KMS-11 (cell line): ENCODE measurements around the gene DNM3.

Experiments used
- H2AFZ ChIP-seq: fragments of 200-600 bp; sonication (generic); 2 replicates; pipeline ENCODE4 v1.6.1; 2016; ENCODE audit warnings: antibody characterized with exemption, mixed run types, low read depth
- H3K27ac ChIP-seq: fragments of 200-600 bp; sonication (generic); 2 replicates; pipeline ENCODE4 v1.6.1; 2016; ENCODE audit warnings: mild to moderate bottlenecking, mixed run types
- H3K27me3 ChIP-seq: fragments of 200-600 bp; sonication (generic); 2 replicates; pipeline ENCODE4 v1.6.1; 2017; ENCODE audit warnings: mild to moderate bottlenecking, low read depth, mixed run types, moderate library complexity; ENCODE audit not compliant: insufficient read depth
- H3K36me3 ChIP-seq: fragments of 200-600 bp; sonication (generic); 2 replicates; pipeline ENCODE4 v1.6.1; 2017; ENCODE audit warnings: mild to moderate bottlenecking, mixed run types; ENCODE audit not compliant: insufficient read depth
- H3K4me1 ChIP-seq: fragments of 200-600 bp; sonication (generic); 2 replicates; pipeline ENCODE4 v1.6.1; 2016; ENCODE audit warnings: mild to moderate bottlenecking, low read depth, mixed run types; ENCODE audit not compliant: poor library complexity, severe bottlenecking
- H3K4me2 ChIP-seq: fragments of 200-600 bp; sonication (generic); 2 replicates; pipeline ENCODE4 v1.7.0; 2016; ENCODE audit warnings: mild to moderate bottlenecking, mixed run types
- H3K4me3 ChIP-seq: fragments of 200-600 bp; sonication (generic); IDR thresholded peaks from 2 replicates; pipeline ENCODE4 v1.6.1; 2017; ENCODE audit warnings: low read depth, low read length, mixed read lengths; ENCODE audit not compliant: insufficient read depth
- H3K79me2 ChIP-seq: fragments of 200-600 bp; sonication (generic); 2 replicates; pipeline ENCODE4 v1.6.1; 2016; ENCODE audit warnings: low read depth, mixed run types; ENCODE audit not compliant: insufficient read depth
- H3K9ac ChIP-seq: fragments of 200-600 bp; sonication (generic); 2 replicates; pipeline ENCODE4 v1.6.1; 2016; ENCODE audit warnings: mild to moderate bottlenecking, mixed run types
- H4K20me1 ChIP-seq: fragments of 200-600 bp; sonication (generic); 2 replicates; pipeline ENCODE4 v1.6.1; 2016; ENCODE audit warnings: mild to moderate bottlenecking, mixed run types; ENCODE audit not compliant: insufficient read depth
- CTCF ChIP-seq: fragments of 200-600 bp; sonication (generic); conservative IDR thresholded peaks from 2 replicates; pipeline ENCODE4 v1.6.1; 2017; ENCODE audit warnings: low read depth, mild to moderate bottlenecking, antibody characterized with exemption, low read length, moderate library complexity, mixed read lengths

Gene DNM3

GRCh38 chr1:171873664-171874063 is 32.4 kb downstream of the DNM3 start:
- peaks cover 34% of the 10 kb centered on the region for H3K4me1 ChIP-seq
- H3K36me3 ChIP-seq = no peaks in the 10 kb centered on the region
- no peak for TF ChIP-seq CTCF
- H3K4me2 ChIP-seq = no peak overlapping the region
- no peaks in the 10 kb centered on the region for H3K79me2 ChIP-seq
- 0 out of 2 replicates have a peak, but pooled peaks cover 3% of the 10 kb centered on the region for H3K27me3 ChIP-seq
- no peaks in the 10 kb centered on the region for H4K20me1 ChIP-seq
- H3K27ac ChIP-seq = no peak overlapping the region
- no peak overlapping the region for H3K9ac ChIP-seq
- H2AFZ ChIP-seq = no peak overlapping the region
- H3K4me3 ChIP-seq = no peak overlapping the region

DNA sequence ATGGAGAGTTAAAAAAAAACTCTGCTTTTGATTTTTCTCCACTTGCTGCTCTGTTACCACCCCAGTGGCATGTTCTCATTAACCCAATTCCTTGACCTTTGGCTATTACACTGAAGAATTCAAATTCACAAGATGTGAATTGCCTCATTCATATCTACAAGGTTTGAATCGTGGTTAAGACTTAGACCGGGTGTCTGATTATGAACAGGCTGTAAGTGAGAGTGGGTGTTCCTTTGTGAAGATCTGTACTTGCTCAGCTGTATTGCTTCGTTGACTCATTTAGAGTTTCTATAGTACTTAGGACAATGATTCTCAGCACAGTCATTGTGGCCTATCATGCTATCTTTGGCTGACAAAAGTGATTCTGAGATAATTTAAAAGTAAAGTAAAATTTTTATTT is 36.4 kb downstream of the DNM3 start:
- H3K27ac ChIP-seq = no peak overlapping the region
- no peak overlapping the region for H2AFZ ChIP-seq
- no peak for TF ChIP-seq CTCF
- no peaks in the 10 kb centered on the region for H3K27me3 ChIP-seq
- peaks cover 27% of the 10 kb centered on the region for H3K4me1 ChIP-seq
- no peak overlapping the region for H3K4me2 ChIP-seq
- H4K20me1 ChIP-seq = no peaks in the 10 kb centered on the region
- H3K36me3 ChIP-seq = no peaks in the 10 kb centered on the region
- H3K9ac ChIP-seq = no peak overlapping the region
- no peak overlapping the region for H3K4me3 ChIP-seq
- H3K79me2 ChIP-seq = no peaks in the 10 kb centered on the region

GRCh38 chr1:171879556-171879955 is 38.3 kb downstream of the DNM3 start:
- no peak overlapping the region for H3K4me2 ChIP-seq
- no peak overlapping the region for H3K4me3 ChIP-seq
- no peaks in the 10 kb centered on the region for H4K20me1 ChIP-seq
- H3K4me1 ChIP-seq = peaks cover 40% of the 10 kb centered on the region
- no peak overlapping the region for H3K27ac ChIP-seq
- no peaks in the 10 kb centered on the region for H3K27me3 ChIP-seq
- H2AFZ ChIP-seq = no peak overlapping the region
- H3K36me3 ChIP-seq = no peaks in the 10 kb centered on the region
- H3K79me2 ChIP-seq = no peaks in the 10 kb centered on the region
- no peak overlapping the region for H3K9ac ChIP-seq
- TF ChIP-seq CTCF = no peak

- no peak overlapping the region for H2AFZ ChIP-seq
- no peaks in the 10 kb centered on the region for H4K20me1 ChIP-seq
- H3K4me1 ChIP-seq = peaks cover 44% of the 10 kb centered on the region
- H3K4me2 ChIP-seq = no peak overlapping the region
- H3K79me2 ChIP-seq = no peaks in the 10 kb centered on the region
- TF ChIP-seq CTCF = no peak
- no peaks in the 10 kb centered on the region for H3K27me3 ChIP-seq
- H3K4me3 ChIP-seq = no peak overlapping the region
- no peaks in the 10 kb centered on the region for H3K36me3 ChIP-seq
- H3K9ac ChIP-seq = no peak overlapping the region
- no peak overlapping the region for H3K27ac ChIP-seq
These were observed 40.1 kb downstream of the DNM3 start for GRCh38 chr1:171881442-171881841.
